Thyroid gland (tissue), 4 donors: Measurements from ENCODE around the gene SLC5A7. TPM values are rescaled to one million over a fixed set of nuclear protein-coding genes. Genes with fewer than 3 reads are reported as not detected.

Experiments
- DNase-seq, 2 donors: peaks; one replicate each; pipeline ENCODE4 v3.0.0-alpha.2; 2019
- H3K27ac ChIP-seq, 3 donors: fragments of 200-600 bp; sonication (generic); 1 replicate in 2 of 3; 2 replicates in 1 of 3; pipeline ENCODE4 v1.5.1; 2016 to 2019; ENCODE audit warnings: mild to moderate bottlenecking in 1 of 3, moderate library complexity in 1 of 3
- H3K27me3 ChIP-seq: fragments of 200-600 bp; sonication (generic); one replicate; pipeline ENCODE4 v1.5.1; 2019
- H3K36me3 ChIP-seq, 2 donors: fragments of 200-600 bp; sonication (generic); one replicate each; pipeline ENCODE4 v1.5.1; 2016 to 2019
- H3K4me1 ChIP-seq, 2 donors: fragments of 200-600 bp; sonication (generic); one replicate each; pipeline ENCODE4 v1.5.1; 2017 to 2019
- H3K4me3 ChIP-seq, 3 donors: fragments of 200-600 bp; sonication (generic); replicated peaks in 1 of 3; 1 replicate in 2 of 3; 2 replicates in 1 of 3; pipeline ENCODE4 v1.5.1; 2016; ENCODE audit warnings: mild to moderate bottlenecking in 1 of 3
- H3K9me3 ChIP-seq: fragments of 200-600 bp; sonication (generic); one replicate; pipeline ENCODE4 v1.5.1; 2017
- POLR2A ChIP-seq, 2 donors: fragments of 450-650 bp; IDR thresholded peaks; one replicate each; pipeline ENCODE4 v1.6.1; 2017; ENCODE audit warnings: antibody characterized with exemption in 2 of 2, mild to moderate bottlenecking in 2 of 2, moderate library complexity in 1 of 2
- WGBS, 2 donors: methylation state at CpG; one replicate each; pipeline ENCODE4 v1.1.5; 2017; 5-methylcytosine and 5-hydroxymethylcytosine counted together
- intact Hi-C: fragments of 100-400 bp; cut with DNase I; formaldehyde crosslinking; loops from one replicate; pipeline ENCODE4 v1.15.1; 2023
- total RNA-seq, 4 donors: library from RNA; depleted of rRNA; stranded (reverse); fragments of >200 nt; gene quantifications; one replicate each; pipeline ENCODE4 v1.2.3, GENCODE V29; 2016
- TF ChIP-seq, protein P1 (sequence below), 6 experiments: fragments of 200-600 bp in 3 of 6; fragments of 450-650 bp in 3 of 6; sonication (generic) in 3 of 6; IDR thresholded peaks; one replicate each; pipeline ENCODE4 v1.5.1; 2016 to 2019; ENCODE audit warnings: antibody characterized with exemption in 6 of 6, mild to moderate bottlenecking in 2 of 6, inconsistent platforms in 1 of 6, moderate library complexity in 1 of 6

SLC5A7 gene
- total RNA-seq, 4 donors from 2014 or later = 0.40 to 0.78 TPM; not detected in 2

DNA sequence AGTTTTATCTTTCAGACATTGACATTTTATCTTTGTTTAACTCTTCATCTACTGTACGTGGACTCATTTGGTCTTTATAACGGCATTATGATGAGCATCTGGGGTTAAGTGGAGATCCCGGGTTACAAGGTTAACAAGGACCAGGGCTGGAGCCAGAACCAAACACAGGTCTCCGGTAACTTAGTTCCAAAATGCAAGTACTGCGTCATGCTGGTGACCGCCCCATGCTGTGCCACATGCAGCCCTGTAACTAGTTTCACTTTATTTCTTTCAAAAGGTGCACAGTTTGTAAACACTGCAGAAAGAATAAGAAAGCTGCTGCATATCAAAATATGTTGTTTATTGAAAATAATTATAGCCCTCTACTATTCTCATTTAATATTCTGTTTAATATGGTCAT lies 3.1 kb downstream of the SLC5A7 start:
- Histone ChIP-seq H3K4me3 (no peak overlapping the region), H3K27ac (no peak overlapping the region), H3K9me3 (no peaks in the 10 kb centered on the region), H3K4me1 (peaks cover 3 to 21% of the 10 kb centered on the region in 2 donors), H3K36me3 (no peaks in the 10 kb centered on the region), H3K27me3 (no peaks in the 10 kb centered on the region)
- TF ChIP-seq, protein P1, sequence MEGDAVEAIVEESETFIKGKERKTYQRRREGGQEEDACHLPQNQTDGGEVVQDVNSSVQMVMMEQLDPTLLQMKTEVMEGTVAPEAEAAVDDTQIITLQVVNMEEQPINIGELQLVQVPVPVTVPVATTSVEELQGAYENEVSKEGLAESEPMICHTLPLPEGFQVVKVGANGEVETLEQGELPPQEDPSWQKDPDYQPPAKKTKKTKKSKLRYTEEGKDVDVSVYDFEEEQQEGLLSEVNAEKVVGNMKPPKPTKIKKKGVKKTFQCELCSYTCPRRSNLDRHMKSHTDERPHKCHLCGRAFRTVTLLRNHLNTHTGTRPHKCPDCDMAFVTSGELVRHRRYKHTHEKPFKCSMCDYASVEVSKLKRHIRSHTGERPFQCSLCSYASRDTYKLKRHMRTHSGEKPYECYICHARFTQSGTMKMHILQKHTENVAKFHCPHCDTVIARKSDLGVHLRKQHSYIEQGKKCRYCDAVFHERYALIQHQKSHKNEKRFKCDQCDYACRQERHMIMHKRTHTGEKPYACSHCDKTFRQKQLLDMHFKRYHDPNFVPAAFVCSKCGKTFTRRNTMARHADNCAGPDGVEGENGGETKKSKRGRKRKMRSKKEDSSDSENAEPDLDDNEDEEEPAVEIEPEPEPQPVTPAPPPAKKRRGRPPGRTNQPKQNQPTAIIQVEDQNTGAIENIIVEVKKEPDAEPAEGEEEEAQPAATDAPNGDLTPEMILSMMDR (IDR thresholded peaks at IDR 0.05) = no peak
- no peak for TF ChIP-seq POLR2A (IDR thresholded peaks at IDR 0.05)
- intact Hi-C loops = no loop called here
- no peak for DNase-seq
- 90 to 91% methylated on average over 6 of the region's 6 CpGs for WGBS, 2 donors

GRCh38 chr2:107990718-107991117 lies 4.4 kb downstream of the SLC5A7 start:
- no peak for DNase-seq
- no peak for TF ChIP-seq POLR2A (IDR thresholded peaks at IDR 0.05)
- TF ChIP-seq, protein P1 (IDR thresholded peaks at IDR 0.05) = no peak
- Histone ChIP-seq H3K36me3 (no peaks in the 10 kb centered on the region), H3K27ac (peak overlapping the region in 1 of 3 donors; percentile 7), H3K9me3 (no peaks in the 10 kb centered on the region), H3K4me3 (no peak overlapping the region), H3K4me1 (peaks cover 3 to 21% of the 10 kb centered on the region in 2 donors), H3K27me3 (no peaks in the 10 kb centered on the region)
- intact Hi-C loops = no loop called here

- Histone ChIP-seq H3K4me1 (peaks cover 1 to 21% of the 10 kb centered on the region in 2 donors), H3K9me3 (no peaks in the 10 kb centered on the region), H3K27ac (peak overlapping the region; percentile 6 to 75 (median 71)), H3K36me3 (no peaks in the 10 kb centered on the region), H3K27me3 (no peaks in the 10 kb centered on the region), H3K4me3 (no peak overlapping the region)
- TF ChIP-seq, protein P1 (IDR thresholded peaks at IDR 0.05) = peak in 1 of 6 experiments; percentile 15
- TF ChIP-seq POLR2A (IDR thresholded peaks at IDR 0.05) = no peak
- peak in 1 of 2 donors; percentile 3 for DNase-seq
- 65 to 81% methylated on average over 1 of the region's 1 CpG for WGBS, 2 donors
- intact Hi-C loops = no loop called here
Observed at GRCh38 chr2:107992069-107992468, 5.7 kb downstream of the SLC5A7 start.

DNA sequence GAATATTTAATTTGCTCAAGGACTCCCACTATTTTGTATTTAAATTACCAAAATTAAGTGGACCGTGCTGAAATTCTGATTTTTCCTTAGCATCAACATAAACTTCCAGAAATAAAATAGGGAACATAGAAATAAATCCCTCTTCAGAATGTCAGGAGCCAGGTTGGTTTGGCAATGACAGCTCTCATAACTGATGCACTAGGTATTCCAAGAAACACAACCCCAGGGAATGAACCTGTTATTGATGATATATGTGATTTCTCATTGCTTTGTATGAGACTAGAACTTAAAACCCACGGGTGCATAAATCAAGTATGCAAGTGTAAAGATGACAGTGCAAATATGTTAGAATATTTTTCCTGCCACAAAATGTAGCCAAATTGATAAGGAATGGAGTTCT lies 12.8 kb downstream of the SLC5A7 start:
- no peak overlapping the region for H3K4me3 ChIP-seq
- no peaks in the 10 kb centered on the region for H3K36me3 ChIP-seq
- H3K9me3 ChIP-seq = no peaks in the 10 kb centered on the region
- no peaks in the 10 kb centered on the region for H3K27me3 ChIP-seq
- H3K27ac ChIP-seq = no peak overlapping the region
- 76 to 85% methylated on average over 2 of the region's 2 CpGs for WGBS, 2 donors
- TF ChIP-seq, protein P1 (IDR thresholded peaks at IDR 0.05) = no peak
- H3K4me1 ChIP-seq = no peaks in the 10 kb centered on the region
- intact Hi-C loops = no loop called here
- no peak for DNase-seq

- no peak overlapping the region for H3K4me3 ChIP-seq
- TF ChIP-seq, protein P1 (IDR thresholded peaks at IDR 0.05) = no peak
- no peak for TF ChIP-seq POLR2A (IDR thresholded peaks at IDR 0.05)
- H3K36me3 ChIP-seq = no peaks in the 10 kb centered on the region
- H3K9me3 ChIP-seq = no peaks in the 10 kb centered on the region
- H3K27ac ChIP-seq = no peak overlapping the region
- no peaks in the 10 kb centered on the region for H3K27me3 ChIP-seq
- DNase-seq = no peak
- intact Hi-C loops = no loop called here
- 89 to 92% methylated on average over 2 of the region's 2 CpGs for WGBS, 2 donors
- no peaks in the 10 kb centered on the region for H3K4me1 ChIP-seq
Observed at GRCh38 chr2:108010912-108011591, 24.7 kb downstream of the SLC5A7 start.
